ENCODE data around the gene FUT3. TPM values are rescaled to one million over a fixed set of nuclear protein-coding genes. Genes with fewer than 3 reads are reported as not detected.

FUT3 gene
- total RNA-seq, 2 experiments from 2014 or later: not detected

GRCh38 chr19:5893907-5894703, 42.9 kb upstream of the FUT3 start:
- intact Hi-C loops (cut with micrococcal nuclease): no loop called here
- H3K27ac Mint-ChIP-seq: no peak overlapping the region
- no peaks in the 10 kb centered on the region for H3K36me3 Mint-ChIP-seq (ENCODE audit: low read depth)
- POLR2A ChIA-PET: interaction anchor here (0.8 to 1.3 kb wide), 3 partner anchors 13 to 103 kb away, joined by 3 to 4 read pairs (median 3); partner anchors contain the start of gene DUS3L
- DNase-seq (no peak), ATAC-seq (no peak)
- CTCF ChIA-PET: interaction anchor here (4.1 kb wide), 1 partner anchor 90 kb away, joined by 43 read pairs; the partner anchor contains the start of gene NRTN
- no peaks in the 10 kb centered on the region for H3K9me3 Mint-ChIP-seq
- H3K4me1 Mint-ChIP-seq (ENCODE audit: low read depth): no peaks in the 10 kb centered on the region
- H3K27me3 Mint-ChIP-seq: no peaks in the 10 kb centered on the region
- TF ChIP-seq, protein P1, sequence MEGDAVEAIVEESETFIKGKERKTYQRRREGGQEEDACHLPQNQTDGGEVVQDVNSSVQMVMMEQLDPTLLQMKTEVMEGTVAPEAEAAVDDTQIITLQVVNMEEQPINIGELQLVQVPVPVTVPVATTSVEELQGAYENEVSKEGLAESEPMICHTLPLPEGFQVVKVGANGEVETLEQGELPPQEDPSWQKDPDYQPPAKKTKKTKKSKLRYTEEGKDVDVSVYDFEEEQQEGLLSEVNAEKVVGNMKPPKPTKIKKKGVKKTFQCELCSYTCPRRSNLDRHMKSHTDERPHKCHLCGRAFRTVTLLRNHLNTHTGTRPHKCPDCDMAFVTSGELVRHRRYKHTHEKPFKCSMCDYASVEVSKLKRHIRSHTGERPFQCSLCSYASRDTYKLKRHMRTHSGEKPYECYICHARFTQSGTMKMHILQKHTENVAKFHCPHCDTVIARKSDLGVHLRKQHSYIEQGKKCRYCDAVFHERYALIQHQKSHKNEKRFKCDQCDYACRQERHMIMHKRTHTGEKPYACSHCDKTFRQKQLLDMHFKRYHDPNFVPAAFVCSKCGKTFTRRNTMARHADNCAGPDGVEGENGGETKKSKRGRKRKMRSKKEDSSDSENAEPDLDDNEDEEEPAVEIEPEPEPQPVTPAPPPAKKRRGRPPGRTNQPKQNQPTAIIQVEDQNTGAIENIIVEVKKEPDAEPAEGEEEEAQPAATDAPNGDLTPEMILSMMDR (IDR thresholded peaks at IDR 0.05): no peak
- no peak overlapping the region for H3K4me3 Mint-ChIP-seq

DNA sequence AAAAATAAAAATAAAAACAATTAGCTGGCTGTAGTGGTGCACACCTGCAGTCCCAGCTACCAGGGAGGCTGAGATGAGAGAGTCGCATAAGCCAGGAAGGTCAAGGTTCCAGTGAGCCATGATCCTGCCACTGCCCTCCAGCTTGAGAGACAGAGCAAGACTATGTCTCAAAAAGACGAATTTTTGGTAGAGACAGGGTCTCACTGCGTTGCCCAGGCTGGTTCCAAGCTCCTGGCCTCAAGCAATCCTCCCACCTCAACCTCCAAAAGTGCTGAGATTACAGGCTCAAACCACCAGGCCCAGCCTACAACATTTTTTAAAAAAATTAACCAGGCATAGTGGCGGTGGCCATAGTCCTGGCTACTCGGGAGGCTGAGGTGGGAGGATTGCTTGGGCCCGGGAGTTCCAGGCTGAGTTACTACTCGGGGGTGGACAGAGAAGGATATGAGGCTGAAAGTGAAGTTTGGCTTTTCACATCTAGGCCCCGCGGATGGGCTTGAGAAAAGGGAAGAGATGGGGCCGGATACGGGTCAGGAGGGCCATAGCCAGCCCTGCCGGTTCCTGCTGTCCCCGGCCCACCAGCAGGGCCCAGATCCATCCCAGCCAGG, 42.2 kb upstream of the FUT3 start:
- ChIA-PET POLR2A (interaction anchor here (0.8 to 3.8 kb wide), 4 partner anchors 10 to 102 kb away, joined by 3 to 18 read pairs (median 4); partner anchors contain the start of genes DUS3L, NDUFA11 and VMAC), CTCF (interaction anchor here (0.8 to 4.1 kb wide), 5 partner anchors 9 to 96 kb away, joined by 3 to 43 read pairs (median 4); partner anchors contain the start of gene NRTN)
- H3K4me1 Mint-ChIP-seq (ENCODE audit: low read depth): no peaks in the 10 kb centered on the region
- ATAC-seq (no peak), DNase-seq (no peak)
- H3K27ac Mint-ChIP-seq: no peak overlapping the region
- TF ChIP-seq, protein P1 (IDR thresholded peaks at IDR 0.05): no peak
- no peaks in the 10 kb centered on the region for H3K9me3 Mint-ChIP-seq
- no peaks in the 10 kb centered on the region for H3K36me3 Mint-ChIP-seq (ENCODE audit: low read depth)
- intact Hi-C loops (cut with micrococcal nuclease): no loop called here
- no peaks in the 10 kb centered on the region for H3K27me3 Mint-ChIP-seq
- H3K4me3 Mint-ChIP-seq: no peak overlapping the region

GRCh38 chr19:5892772-5893275, 41.6 kb upstream of the FUT3 start:
- ATAC-seq (no peak), DNase-seq (no peak)
- Mint-ChIP-seq H3K9me3 (no peaks in the 10 kb centered on the region), H3K36me3 (ENCODE audit: low read depth) (no peaks in the 10 kb centered on the region), H3K27ac (no peak overlapping the region), H3K27me3 (no peaks in the 10 kb centered on the region), H3K4me1 (ENCODE audit: low read depth) (no peaks in the 10 kb centered on the region), H3K4me3 (no peak overlapping the region)
- POLR2A ChIA-PET: interaction anchor here (0.8 to 3.8 kb wide), 5 partner anchors 11 to 102 kb away, joined by 3 to 18 read pairs (median 4); partner anchors contain the start of genes DUS3L, NDUFA11 and VMAC
- CTCF ChIA-PET: interaction anchor here (0.8 to 4.1 kb wide), 5 partner anchors 8 to 97 kb away, joined by 3 to 43 read pairs (median 4); partner anchors contain the start of gene NRTN
- TF ChIP-seq, protein P1 (IDR thresholded peaks at IDR 0.05): no peak
- intact Hi-C loops (cut with micrococcal nuclease): no loop called here

DNA sequence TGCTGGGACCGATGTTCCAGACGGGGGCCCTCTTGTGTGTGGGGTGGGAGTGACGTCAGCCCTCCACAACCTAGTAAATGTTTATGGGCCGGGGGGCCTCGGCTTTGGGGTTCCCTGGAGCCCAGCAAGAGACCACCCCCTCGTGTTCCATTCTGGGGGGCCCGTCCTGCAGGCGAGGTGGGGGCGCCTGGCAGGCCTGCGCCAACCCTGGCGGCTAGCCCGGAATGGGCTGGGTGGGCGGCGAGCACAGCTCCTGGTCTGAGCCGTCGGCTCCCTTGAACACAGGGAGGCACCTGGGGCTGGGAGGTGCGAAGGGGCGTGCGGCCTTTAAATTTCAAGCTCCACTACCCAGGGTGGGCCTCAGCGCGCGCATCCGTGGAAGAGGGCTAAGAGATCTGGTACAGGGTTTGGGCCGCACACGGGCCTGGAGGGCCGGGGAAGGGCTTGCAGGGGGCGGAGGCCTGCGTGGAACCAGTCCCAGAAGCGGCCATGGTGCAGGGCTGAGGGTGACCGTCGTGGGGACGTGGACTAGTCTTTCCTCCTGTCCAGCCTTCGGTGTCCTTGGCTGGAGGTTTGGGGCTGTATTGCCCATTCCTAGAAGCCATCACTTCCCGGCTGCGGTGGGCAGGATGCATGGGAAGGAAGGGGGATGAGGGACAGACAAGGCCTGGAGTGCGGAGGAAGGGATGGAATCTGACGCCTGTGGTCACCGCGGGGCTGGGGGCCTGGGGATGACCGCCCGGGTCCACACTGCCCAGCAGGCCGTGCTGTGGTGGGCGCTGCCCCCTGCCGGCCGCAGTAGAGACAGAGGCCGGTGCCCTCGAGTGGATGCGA, 40.9 kb upstream of the FUT3 start:
- H3K36me3 Mint-ChIP-seq (ENCODE audit: low read depth): no peaks in the 10 kb centered on the region
- no peaks in the 10 kb centered on the region for H3K9me3 Mint-ChIP-seq
- TF ChIP-seq, protein P1 (IDR thresholded peaks at IDR 0.05): peak; percentile 59

More for the DNA sequence above, 40.9 kb upstream of the FUT3 start:
- no peak overlapping the region for H3K27ac Mint-ChIP-seq
- no peak overlapping the region for H3K4me3 Mint-ChIP-seq
- DNase-seq: peak; percentile 34
- ATAC-seq: peak; percentile 66
- H3K27me3 Mint-ChIP-seq: no peaks in the 10 kb centered on the region
- ChIA-PET POLR2A (interaction anchor here (1.1 to 3.8 kb wide), 3 partner anchors 11 to 64 kb away, joined by 4 to 18 read pairs (median 4); partner anchors contain the start of genes NDUFA11 and VMAC), CTCF (interaction anchor here (4.1 kb wide), 1 partner anchor 88 kb away, joined by 43 read pairs; the partner anchor contains the start of gene NRTN)
- intact Hi-C loops (cut with micrococcal nuclease): no loop called here
- no peaks in the 10 kb centered on the region for H3K4me1 Mint-ChIP-seq (ENCODE audit: low read depth)
